GM12872 (cell line): ENCODE measurements around the gene PPP2R5E.

Experiments used
- CTCF ChIP-seq: IDR thresholded peaks from 3 replicates; pipeline ENCODE4 v1.5.1; 2011; ENCODE audit warnings: low read depth, mild to moderate bottlenecking, low read length, moderate library complexity; ENCODE audit not compliant: insufficient read depth

The PPP2R5E gene

GRCh38 chr14:63392236-63392635, 150.9 kb downstream of the PPP2R5E start:
- TF ChIP-seq CTCF, result no peak

DNA sequence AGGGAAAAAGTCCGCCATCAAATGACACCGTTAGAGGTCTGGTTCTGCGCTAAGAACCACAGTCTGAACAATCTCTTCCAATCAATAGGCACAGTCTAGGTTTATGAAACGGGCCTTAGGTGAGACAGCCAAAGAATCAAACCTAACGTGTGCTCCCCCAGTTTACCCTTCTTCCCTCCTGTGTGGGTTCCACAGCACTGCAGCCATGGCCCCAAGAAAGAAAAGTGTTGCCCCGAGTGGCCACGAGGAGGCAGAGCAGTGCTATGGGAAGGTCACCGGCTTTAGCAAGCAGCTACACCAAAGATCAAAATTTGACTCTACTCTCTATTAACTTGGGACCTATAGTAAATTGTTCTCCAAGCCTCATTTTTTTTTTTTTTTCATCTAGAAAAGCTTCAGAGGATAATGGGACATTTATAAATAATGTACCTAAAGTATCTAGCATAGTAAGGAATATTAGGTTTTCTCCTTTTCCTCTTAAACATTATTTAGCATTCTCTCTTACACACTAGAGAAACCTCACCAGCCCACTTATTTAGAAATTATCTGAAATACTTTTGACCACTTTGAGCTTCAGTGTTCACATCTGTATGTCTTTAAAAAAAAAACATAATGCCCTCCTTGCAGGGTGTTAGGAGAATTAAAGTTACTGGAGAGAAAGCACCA, 154.3 kb downstream of the PPP2R5E start:
- peak; percentile 85 for TF ChIP-seq CTCF

DNA sequence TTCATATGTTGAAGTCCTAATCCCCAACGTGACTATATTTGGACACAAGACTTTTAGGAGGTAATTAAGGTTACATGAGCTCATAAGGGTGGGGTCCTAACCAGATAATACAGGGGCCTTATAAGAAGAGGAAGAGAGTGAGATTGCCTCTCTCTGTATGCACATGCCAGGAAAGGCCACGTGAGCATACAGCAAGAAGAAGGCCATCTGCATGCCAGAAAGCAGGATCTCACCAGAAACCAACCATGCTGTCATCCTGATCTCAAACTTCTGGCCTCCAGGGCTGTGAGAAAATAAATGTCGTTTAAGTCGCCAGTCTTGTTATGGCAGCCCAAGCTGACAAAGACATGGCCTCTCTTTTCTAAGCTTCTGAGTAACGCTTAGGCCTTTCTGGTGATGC, 155.5 kb downstream of the PPP2R5E start:
- TF ChIP-seq CTCF, result no peak

DNA sequence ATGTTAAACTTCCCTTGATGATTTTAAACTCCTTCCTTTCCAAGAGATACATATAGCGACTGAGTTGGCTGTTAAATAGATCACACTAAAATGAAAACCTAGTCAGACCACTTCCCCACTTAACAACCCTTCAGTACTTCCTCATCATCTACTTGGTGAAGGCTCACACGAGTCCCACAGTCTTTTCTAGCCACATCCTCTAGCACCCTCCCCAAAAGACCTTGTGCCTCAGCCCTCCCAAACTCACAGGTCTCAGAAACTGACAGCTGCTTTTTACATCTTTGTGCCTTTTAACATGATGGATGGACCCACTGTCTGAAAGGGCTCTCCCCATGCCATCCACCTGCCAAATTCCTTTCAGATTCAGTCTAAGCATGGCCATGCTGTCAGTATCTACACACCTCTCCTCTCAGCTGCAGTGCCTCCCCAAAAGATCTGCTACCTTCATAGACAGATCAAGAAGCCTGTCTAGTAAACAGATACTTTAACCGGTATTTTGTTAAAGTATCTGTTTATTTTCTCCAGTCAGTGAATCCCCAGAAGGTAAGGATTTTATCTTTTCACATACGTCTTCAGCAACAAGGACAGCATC, 159.3 kb downstream of the PPP2R5E start:
- TF ChIP-seq CTCF, result no peak

DNA sequence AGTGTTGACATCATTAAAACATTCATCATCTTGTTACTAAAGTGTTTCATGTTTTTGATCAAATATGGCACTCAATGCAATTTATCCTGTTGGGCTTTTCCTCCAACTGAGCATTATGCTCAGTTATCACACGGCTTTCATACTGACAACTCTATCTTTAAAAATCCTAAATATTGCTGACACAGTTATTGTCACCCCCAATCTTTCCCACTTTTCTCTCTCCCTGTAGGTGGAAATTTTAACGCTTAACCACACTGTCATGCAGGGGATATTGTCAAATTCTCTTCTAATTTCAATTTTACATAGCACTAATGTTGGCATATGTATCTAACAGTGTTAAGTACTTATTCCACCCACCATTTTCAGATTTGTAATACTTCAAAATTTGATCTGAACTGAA, 164.7 kb downstream of the PPP2R5E start:
- TF ChIP-seq CTCF, result no peak

DNA sequence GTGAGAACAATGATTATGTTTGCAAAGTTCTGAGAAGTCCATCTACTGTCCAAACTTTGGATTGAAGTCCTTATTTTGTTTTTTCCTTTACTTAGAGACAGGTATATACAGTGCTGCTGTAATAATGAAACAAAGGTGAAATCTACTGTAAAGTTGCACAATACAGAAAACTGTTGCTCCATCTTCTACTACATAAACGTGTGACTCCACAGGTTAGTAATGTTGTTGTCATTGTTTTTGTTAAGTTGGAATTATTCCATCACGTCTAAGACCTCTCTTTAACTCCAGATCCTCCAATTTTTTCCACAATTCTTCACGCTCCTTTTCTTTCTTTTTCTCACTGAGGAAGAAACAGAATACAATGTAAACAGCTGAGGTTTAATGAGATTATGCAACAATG, 167.4 kb downstream of the PPP2R5E start:
- TF ChIP-seq CTCF, result no peak

- TF ChIP-seq CTCF, result no peak
Observed at GRCh38 chr14:63371033-63371432, 172.1 kb downstream of the PPP2R5E start.
